Measurements from ENCODE around the gene NCR2. TPM values are rescaled to one million over a fixed set of nuclear protein-coding genes. Genes with fewer than 3 reads are reported as not detected.

Gene NCR2
- total and polyA plus RNA-seq, 9 of the 15 experiments (the other 6 are each of a cell fraction or from before 2014, with no cell fraction given): not detected

DNA sequence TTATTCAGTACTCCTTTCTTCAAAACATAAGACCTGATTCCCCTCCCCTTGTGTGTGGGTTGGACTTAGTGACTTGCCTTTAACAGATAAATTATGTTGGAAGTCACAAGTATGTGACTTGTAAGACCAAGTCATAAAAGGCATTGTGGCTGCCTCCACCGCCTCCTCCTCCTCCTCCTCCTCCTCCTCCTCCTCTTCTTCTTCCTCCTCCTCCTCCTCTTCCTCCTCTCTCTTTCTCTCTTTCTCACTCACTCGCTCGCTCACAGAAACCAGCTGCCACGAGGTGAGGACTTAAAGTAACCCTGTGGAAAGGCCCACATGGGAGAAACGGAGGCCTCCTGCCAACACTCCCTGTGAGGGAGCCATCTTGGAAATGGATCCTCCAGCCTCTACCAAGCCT, 64.0 kb downstream of the NCR2 start:
- Histone ChIP-seq H2AFZ (ENCODE audit: low read depth, low read length) (no peak overlapping the region), H3K9me1 (ENCODE audit: control insufficient read depth, insufficient read depth, low read length) (no peaks in the 10 kb centered on the region), H3K27me3 (ENCODE audit: control insufficient read depth in 2 of 2, insufficient read depth in 2 of 2, low read length in 2 of 2) (peaks cover 0 to 2% of the 10 kb centered on the region in 2 experiments; a peak in 4 of 5 replicates), H3K79me2 (ENCODE audit: control insufficient read depth, insufficient read depth, low read length) (no peaks in the 10 kb centered on the region), H3K36me3 (ENCODE audit: control insufficient read depth, insufficient read depth, low read length) (no peaks in the 10 kb centered on the region), H3K27ac (ENCODE audit: extremely low read depth, low read depth, low read length) (no peak overlapping the region), H3K4me3 (no peak overlapping the region), H3K4me1 (replicated peaks in 1 of 2; ENCODE audit: control insufficient read depth in 2 of 2, insufficient read depth in 2 of 2, low read length in 2 of 2) (no peaks in the 10 kb centered on the region), H3K9me3 (replicated peaks; ENCODE audit: control insufficient read depth, insufficient read depth, low read depth, low read length) (no peaks in the 10 kb centered on the region), H3K4me2 (ENCODE audit: insufficient read depth, low read length) (no peak overlapping the region), H4K20me1 (replicated peaks; ENCODE audit: control insufficient read depth, insufficient read depth, low read length) (no peaks in the 10 kb centered on the region; the same call in 1 of the 2 replicates), H3K9ac (ENCODE audit: insufficient read depth in 1 of 2, low read depth in 2 of 2, low read length in 2 of 2) (no peak overlapping the region)
- in situ Hi-C loops (cut with MboI) (no loop called here), intact Hi-C loops (cut with micrococcal nuclease) (no loop called here)
- POLR2A ChIA-PET: no interaction called here
- FAIRE-seq (no peak), DNase-seq (ENCODE audit: extremely low read depth in 1 of 4, low spot score in 3 of 4) (no peak), ATAC-seq (no peak)
- 2% methylated on average over 5 of the region's 5 CpGs for WGBS (ENCODE audit: insufficient coverage, low coverage, missing lambda C conversion rate)
- CTCF ChIA-PET (ENCODE audit: low intra/inter-chr PET ratio): no interaction called here
- BruUV-seq (replicated peaks): no TSS peak
- TF ChIP-seq POLR3A (IDR thresholded peaks at IDR 0.05; ENCODE audit: borderline replicate concordance, extremely low read depth, insufficient read depth, insufficient read length): no peak
- no peak for TF ChIP-seq CXXC5 (CRISPR knock-in tag; IDR thresholded peaks at IDR 0.05)
- TF ChIP-seq ZNF316 (IDR thresholded peaks at IDR 0.05): no peak
- no peak for TF ChIP-seq C11orf30 (IDR thresholded peaks at IDR 0.05; ENCODE audit: low read depth)
- no peak for TF ChIP-seq FOXO4 (CRISPR knock-in tag; IDR thresholded peaks at IDR 0.05)
- no peak for TF ChIP-seq SLC30A9 (CRISPR knock-in tag; IDR thresholded peaks at IDR 0.05)
- TF ChIP-seq, protein P1, sequence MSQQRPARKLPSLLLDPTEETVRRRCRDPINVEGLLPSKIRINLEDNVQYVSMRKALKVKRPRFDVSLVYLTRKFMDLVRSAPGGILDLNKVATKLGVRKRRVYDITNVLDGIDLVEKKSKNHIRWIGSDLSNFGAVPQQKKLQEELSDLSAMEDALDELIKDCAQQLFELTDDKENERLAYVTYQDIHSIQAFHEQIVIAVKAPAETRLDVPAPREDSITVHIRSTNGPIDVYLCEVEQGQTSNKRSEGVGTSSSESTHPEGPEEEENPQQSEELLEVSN (IDR thresholded peaks at IDR 0.05; ENCODE audit: borderline replicate concordance in 1 of 2, extremely low read depth in 1 of 2, insufficient read depth in 1 of 2, insufficient read length in 1 of 2, low read depth in 1 of 2, low read length in 1 of 2, poor library complexity in 1 of 2, severe bottlenecking in 1 of 2): no peak
- no peak for TF ChIP-seq PBX2 (CRISPR knock-in tag; IDR thresholded peaks at IDR 0.05; ENCODE audit: low read depth)
- 0 out of 2 replicates have a peak, but pooled peaks have one; percentile 37 for TF ChIP-seq PBX2 (tag; conservative IDR thresholded peaks at IDR 0.05; ENCODE audit: low read depth)
- no peak for TF ChIP-seq RFX1 (IDR thresholded peaks at IDR 0.05)
- no peak for TF ChIP-seq TFAP4 (CRISPR knock-in tag; IDR thresholded peaks at IDR 0.05; ENCODE audit: borderline replicate concordance)
- TF ChIP-seq NR2C2 (CRISPR knock-in tag; IDR thresholded peaks at IDR 0.05): no peak
- no peak for TF ChIP-seq NR2C2 (tag; IDR thresholded peaks at IDR 0.05)
- no peak for TF ChIP-seq ZNF184 (CRISPR knock-in tag; IDR thresholded peaks at IDR 0.05)
- no peak for TF ChIP-seq KDM4B (IDR thresholded peaks at IDR 0.05; ENCODE audit: borderline replicate concordance in 2 of 2, low read depth in 1 of 2)
- no peak for TF ChIP-seq MITF (IDR thresholded peaks at IDR 0.05)
